HCT116 (cell line): ENCODE measurements around the gene ABHD12. TPM values are rescaled to one million over a fixed set of nuclear protein-coding genes. Genes with fewer than 3 reads are reported as not detected.

Experiments
- ATAC-seq: fragments of 200-7000 bp; cut with Tn5 transposase; 2 replicates; pipeline ENCODE4 v1.9.1; 2020; ENCODE audit warnings: mild to moderate bottlenecking, moderate library complexity
- BruUV-seq: library from RNA; stranded (reverse); fragments of 400-500 nt; replicated peaks from 2 replicates; lab custom pipeline; 2021; lab: Mats Ljungman, UMichigan
- CTCF ChIA-PET: fragments of 300-600 bp; sonication (Branson Sonifier 250); formaldehyde crosslinking; loops from one replicate; lab custom pipeline; 2021; ENCODE audit warnings: antibody characterized with exemption; lab: Charles Lee
- POLR2A ChIA-PET: fragments of 300-600, 350-600 bp; sonication (Branson Sonifier 250); formaldehyde crosslinking; loops from one replicate; lab custom pipeline; 2021; ENCODE audit warnings: antibody characterized with exemption; lab: Charles Lee
- RAD21 ChIA-PET, 2 experiments: fragments of 300-600 bp; sonication (Branson Sonifier 250); formaldehyde crosslinking; loops; one replicate each; lab custom pipeline; 2023; ENCODE audit warnings: low total read pairs in 2 of 2; ENCODE audit not compliant: uncharacterized antibody in 2 of 2, unreplicated experiment in 2 of 2, low non-redundant PET in 1 of 2; lab: Charles Lee
- DNase-seq: peaks from one replicate; pipeline ENCODE4 v3.0.0-alpha.2; 2010; ENCODE audit warnings: low read depth, low spot score
- H2AFZ ChIP-seq: fragments of 200-600 bp; shearing (Covaris generic), sonication (generic); 2 replicates; pipeline ENCODE4 v1.6.1; 2017; ENCODE audit warnings: low read depth, mixed run types, mixed read lengths, antibody characterized with exemption, low read length; ENCODE audit not compliant: poor library complexity, severe bottlenecking
- H3K27ac ChIP-seq: 2 replicates; pipeline ENCODE4 v1.5.1; 2012; ENCODE audit warnings: low read depth, low read length
- H3K27me3 ChIP-seq: fragments of 200-600 bp; sonication (generic); 2 replicates; pipeline ENCODE4 v1.6.1; 2016; ENCODE audit warnings: mixed run types, low read length, mixed read lengths; ENCODE audit not compliant: insufficient read depth
- H3K36me3 ChIP-seq, 2 experiments: fragments of 200-500 bp in 1 of 2; fragments of 200-600 bp in 1 of 2; sonication (Bioruptor generic) in 1 of 2; sonication (generic) in 1 of 2; 2 replicates each; pipeline versions ENCODE4 v1.5.1 to v1.6.1; 2014 to 2016; ENCODE audit warnings: low read length in 2 of 2, inconsistent platforms in 1 of 2, mixed read lengths in 1 of 2, mixed run types in 1 of 2; ENCODE audit not compliant: insufficient read depth in 2 of 2, control insufficient read depth in 1 of 2
- H3K4me1 ChIP-seq, 2 experiments: fragments of 200-600 bp in 1 of 2; sonication (generic) in 1 of 2; 2 replicates each; pipeline versions ENCODE4 v1.5.1 to v1.6.1; 2012 to 2017; ENCODE audit warnings: low read length in 2 of 2, inconsistent platforms in 1 of 2, mild to moderate bottlenecking in 1 of 2, mixed read lengths in 1 of 2, mixed run types in 1 of 2, moderate library complexity in 1 of 2; ENCODE audit not compliant: insufficient read depth in 2 of 2, control insufficient read depth in 1 of 2
- H3K4me2 ChIP-seq: fragments of 200-600 bp; sonication (generic); 2 replicates; pipeline ENCODE4 v1.6.1; 2017; ENCODE audit warnings: mixed run types, low read length, mixed read lengths
- H3K4me3 ChIP-seq, 2 experiments: fragments of 200-600 bp in 1 of 2; sonication (generic) in 1 of 2; replicated peaks in 1 of 2; 2 replicates each; pipeline ENCODE4 v1.5.1; 2011 to 2016; ENCODE audit warnings: low read length in 2 of 2, control low read depth in 1 of 2, low read depth in 1 of 2, mild to moderate bottlenecking in 1 of 2, mixed read lengths in 1 of 2, mixed run types in 1 of 2
- H3K79me2 ChIP-seq: fragments of 200-600 bp; sonication (generic); 2 replicates; pipeline ENCODE4 v1.6.1; 2017; ENCODE audit warnings: mild to moderate bottlenecking, mixed run types, low read length, moderate library complexity, mixed read lengths; ENCODE audit not compliant: insufficient read depth
- H3K9ac ChIP-seq: fragments of 200-600 bp; sonication (generic); 2 replicates; pipeline ENCODE4 v1.6.1; 2016; ENCODE audit warnings: low read length, mixed read lengths
- H3K9me2 ChIP-seq: fragments of 200-600 bp; sonication (generic), shearing (Covaris generic); 2 replicates; pipeline ENCODE4 v1.6.1; 2017; ENCODE audit warnings: mixed run types, mild to moderate bottlenecking, moderate library complexity; ENCODE audit not compliant: insufficient read depth
- H3K9me3 ChIP-seq, 2 experiments: fragments of 200-500 bp in 1 of 2; fragments of 200-600 bp in 1 of 2; sonication (Bioruptor generic) in 1 of 2; sonication (generic) in 1 of 2; 2 replicates each; pipeline ENCODE4 v1.6.1; 2014 to 2017; ENCODE audit warnings: low read length in 2 of 2, mixed read lengths in 2 of 2, inconsistent platforms in 1 of 2, low read depth in 1 of 2, mild to moderate bottlenecking in 1 of 2, mixed run types in 1 of 2, moderate library complexity in 1 of 2; ENCODE audit not compliant: control insufficient read depth in 1 of 2, insufficient read depth in 1 of 2
- H4K20me1 ChIP-seq: fragments of 200-600 bp; sonication (generic), shearing (Covaris generic); 2 replicates; pipeline ENCODE4 v1.6.1; 2017; ENCODE audit warnings: mixed run types, mild to moderate bottlenecking, moderate library complexity; ENCODE audit not compliant: insufficient read depth
- ATF3 ChIP-seq: IDR thresholded peaks from 2 replicates; pipeline ENCODE4 v1.6.1; 2012
- CEBPB ChIP-seq: IDR thresholded peaks from 2 replicates; pipeline ENCODE4 v1.6.1; 2012; ENCODE audit warnings: low read depth
- ELF1 ChIP-seq: IDR thresholded peaks from 2 replicates; pipeline ENCODE4 v1.6.1; 2012; ENCODE audit warnings: low read depth, borderline replicate concordance
- MAX ChIP-seq: IDR thresholded peaks from 2 replicates; pipeline ENCODE4 v1.6.1; 2012
- SIN3A ChIP-seq: IDR thresholded peaks from 2 replicates; pipeline ENCODE4 v1.6.1; 2012; ENCODE audit warnings: low read depth
- SRF ChIP-seq: IDR thresholded peaks from 2 replicates; pipeline ENCODE4 v1.6.1; 2012; ENCODE audit warnings: low read depth
- TCF7L2 ChIP-seq: IDR thresholded peaks from 2 replicates; pipeline ENCODE4 v1.7.0; 2011; ENCODE audit warnings: borderline replicate concordance, inconsistent platforms; ENCODE audit not compliant: insufficient read depth, insufficient read length; ENCODE audit errors: extremely low read depth
- YY1 ChIP-seq: IDR thresholded peaks from 2 replicates; pipeline ENCODE4 v1.6.1; 2011; ENCODE audit warnings: low read length, low read depth, moderate library complexity, mild to moderate bottlenecking; ENCODE audit not compliant: insufficient replicate concordance; ENCODE audit errors: extremely low read depth
- ZFX ChIP-seq: fragments of 450-650 bp; IDR thresholded peaks from 2 replicates; pipeline ENCODE4 v1.6.1; 2017
- ZNF274 ChIP-seq: fragments of 200-500 bp; sonication (Bioruptor generic); IDR thresholded peaks from 2 replicates; pipeline ENCODE4 v1.6.1; 2014; ENCODE audit warnings: mild to moderate bottlenecking, low read depth, low read length, inconsistent platforms
- intact Hi-C: fragments of 100-400 bp; cut with micrococcal nuclease; formaldehyde crosslinking; loops from 2 replicates; pipeline ENCODE4 v1.10.0; 2022
- total RNA-seq: library from RNA; stranded (reverse); gene quantifications from one replicate; pipeline ENCODE4 v1.2.1, GENCODE V29; 2021; ENCODE audit not compliant: unreplicated experiment

The ABHD12 gene
- total RNA-seq, 1 experiment from 2014 or later: 31.7 TPM

- POLR2A ChIA-PET: no interaction called here
- intact Hi-C loops: loop anchor here (10.0 kb wide), 2 partner anchors 52 to 268 kb away; no protein-coding TSS in a partner anchor
- CTCF ChIA-PET: interaction anchor here (1.4 kb wide), 1 partner anchor 14 kb away, joined by 3 read pairs; no protein-coding TSS in a partner anchor
- Histone ChIP-seq H3K4me3 (no peak overlapping the region), H2AFZ (no peak overlapping the region), H4K20me1 (no peaks in the 10 kb centered on the region), H3K79me2 (no peaks in the 10 kb centered on the region), H3K4me1 (peaks cover 37 to 42% of the 10 kb centered on the region in 2 experiments), H3K9me3 (no peaks in the 10 kb centered on the region), H3K4me2 (no peak overlapping the region), H3K27me3 (no peaks in the 10 kb centered on the region), H3K9me2 (no peaks in the 10 kb centered on the region), H3K27ac (no peak overlapping the region), H3K36me3 (no peaks in the 10 kb centered on the region), H3K9ac (no peak overlapping the region)
- DNase-seq (no peak), ATAC-seq (no peak)
- TF ChIP-seq ZNF274 (no peak), MAX (no peak), ELF1 (no peak), CEBPB (no peak), YY1 (no peak), ZFX (no peak), ATF3 (no peak), SIN3A (no peak), SRF (no peak), TCF7L2 (no peak)
- BruUV-seq: no TSS peak
- RAD21 ChIA-PET: no interaction called here
Measured at GRCh38 chr20:25306991-25307903, 83.4 kb downstream of the ABHD12 start.
